Left renal pelvis (tissue), 4 donors: Measurements from ENCODE around the gene C19orf25. TPM values are rescaled to one million over a fixed set of nuclear protein-coding genes. Genes with fewer than 3 reads are reported as not detected.
"Not testable (repeated sequence)": the region's sequence is repeated elsewhere in the genome, so short reads cannot be mapped to it uniquely, and the experiment has no call there.

Source experiments
- DNase-seq, 4 donors: peaks; one replicate each; pipeline ENCODE4 v3.0.0-alpha.2; 2013; ENCODE audit warnings: low read depth in 4 of 4, low spot score in 3 of 4
- polyA plus RNA-seq, 4 donors: library from polyadenylated mRNA; unstranded; fragments of 120-200 nt; gene quantifications; one replicate each; pipeline ENCODE4 v1.2.1, GENCODE V29; 2013; ENCODE audit not compliant: insufficient read length in 4 of 4

Gene C19orf25
- polyA plus RNA-seq = 10 to 100 TPM; 16.5 to 37.0 (median 21.9) TPM

DNA sequence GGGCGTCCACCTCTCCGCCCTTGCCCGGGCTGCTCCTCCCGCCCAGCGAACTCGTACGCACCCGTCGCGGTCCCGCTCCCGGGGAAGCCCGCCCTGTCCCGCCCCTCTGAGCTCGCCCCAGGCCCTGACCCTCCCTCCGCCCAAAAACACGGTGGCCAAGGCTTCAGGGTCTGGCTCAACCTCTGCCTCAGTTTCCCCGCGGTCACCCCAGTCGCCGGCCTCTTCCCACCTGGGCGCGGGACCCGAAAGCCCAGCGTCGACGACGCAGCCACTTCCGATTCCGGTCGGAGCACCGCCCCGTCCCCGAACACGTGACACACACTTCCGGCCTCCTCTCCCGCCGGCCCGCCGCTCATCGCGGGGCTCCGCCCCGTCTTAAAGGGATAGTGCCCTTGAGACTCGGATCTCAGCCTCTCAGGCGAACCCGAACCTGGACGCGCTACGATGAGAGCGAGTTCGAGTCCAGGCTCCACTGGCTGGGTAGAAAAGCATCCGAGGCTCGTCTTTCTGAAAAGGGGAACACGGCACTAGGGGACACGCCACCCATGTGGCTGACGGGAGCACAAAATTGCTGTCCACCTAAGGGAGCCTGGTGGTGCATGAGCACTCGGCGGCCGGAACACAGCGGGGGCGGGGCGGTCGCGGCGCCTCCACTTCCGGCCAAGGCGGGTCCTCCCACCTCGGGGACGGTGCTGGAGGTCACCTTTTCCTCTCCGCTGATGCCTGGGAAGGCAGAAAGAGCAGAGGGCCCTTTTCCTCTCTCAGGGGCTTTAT lies at the start of gene C19orf25:
TSS of gene C19orf25 (minus strand) at position 282 of the 774 bp plus-strand sequence. CDS start 312 bp downstream, outside the sequence.
- peak; percentile 80 to 86 (median 82) for DNase-seq

DNA sequence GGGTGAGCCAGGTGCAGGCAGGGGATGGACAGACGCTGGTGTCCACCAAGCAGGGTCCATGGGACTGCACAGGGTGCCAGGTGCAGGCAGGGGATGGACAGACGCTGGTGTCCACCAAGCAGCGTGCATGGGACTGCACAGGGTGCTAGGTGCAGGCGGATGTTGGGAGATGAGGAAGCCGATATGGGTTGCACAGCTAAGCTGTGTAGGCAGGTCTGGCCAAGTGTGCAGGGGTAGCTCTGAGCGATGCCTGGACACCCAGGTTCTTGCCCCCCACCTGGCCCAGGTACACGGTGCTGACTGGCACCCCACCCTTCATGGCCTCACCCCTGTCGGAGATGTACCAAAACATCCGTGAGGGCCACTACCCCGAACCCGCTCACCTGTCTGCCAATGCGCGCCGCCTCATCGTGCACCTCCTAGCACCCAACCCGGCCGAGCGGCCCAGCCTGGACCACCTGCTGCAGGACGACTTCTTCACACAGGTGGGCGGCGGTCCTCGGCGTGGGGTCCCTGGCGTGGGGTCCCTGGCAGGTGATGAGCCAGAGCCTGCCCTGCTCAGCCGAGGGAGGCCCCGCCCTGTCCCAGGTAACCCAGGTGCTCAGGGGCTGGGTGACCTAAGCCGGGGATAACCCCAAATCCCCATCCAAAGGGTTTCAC lies 48.8 kb upstream of the C19orf25 start:
- DNase-seq = no peak

DNA sequence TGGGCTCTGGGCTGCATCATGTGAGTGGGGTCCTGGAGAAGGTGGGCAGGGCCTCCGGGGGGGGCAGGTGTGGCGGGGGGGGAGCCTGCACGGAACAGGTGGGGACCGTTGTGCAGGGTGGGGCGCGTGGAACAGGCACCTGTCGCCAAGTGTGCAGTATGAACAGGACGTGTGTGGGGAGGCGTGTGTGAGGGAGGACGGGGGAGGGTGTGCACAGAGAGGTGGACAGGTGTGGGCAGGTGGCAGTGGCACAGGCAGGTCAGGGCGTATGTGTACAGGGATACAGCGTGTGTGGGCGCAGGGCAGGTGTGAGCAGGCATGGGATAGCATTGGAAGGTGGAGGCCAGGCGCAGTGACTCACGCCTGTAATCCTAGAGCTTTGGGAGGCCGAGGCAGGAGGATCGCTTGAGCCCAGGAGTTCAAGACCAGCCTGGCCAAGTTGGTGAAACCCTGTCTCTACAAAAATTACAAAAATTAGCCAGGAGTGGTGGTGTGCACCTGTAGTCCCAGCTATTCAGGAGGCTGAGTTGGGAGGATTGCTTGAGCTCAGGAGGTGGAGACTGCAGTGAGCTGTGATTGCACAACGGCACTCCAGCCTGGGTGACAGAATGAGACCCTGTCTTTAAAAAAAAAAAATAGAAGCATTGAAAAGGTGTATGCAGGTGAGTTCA lies 48.1 kb upstream of the C19orf25 start:
- no peak for DNase-seq

DNA sequence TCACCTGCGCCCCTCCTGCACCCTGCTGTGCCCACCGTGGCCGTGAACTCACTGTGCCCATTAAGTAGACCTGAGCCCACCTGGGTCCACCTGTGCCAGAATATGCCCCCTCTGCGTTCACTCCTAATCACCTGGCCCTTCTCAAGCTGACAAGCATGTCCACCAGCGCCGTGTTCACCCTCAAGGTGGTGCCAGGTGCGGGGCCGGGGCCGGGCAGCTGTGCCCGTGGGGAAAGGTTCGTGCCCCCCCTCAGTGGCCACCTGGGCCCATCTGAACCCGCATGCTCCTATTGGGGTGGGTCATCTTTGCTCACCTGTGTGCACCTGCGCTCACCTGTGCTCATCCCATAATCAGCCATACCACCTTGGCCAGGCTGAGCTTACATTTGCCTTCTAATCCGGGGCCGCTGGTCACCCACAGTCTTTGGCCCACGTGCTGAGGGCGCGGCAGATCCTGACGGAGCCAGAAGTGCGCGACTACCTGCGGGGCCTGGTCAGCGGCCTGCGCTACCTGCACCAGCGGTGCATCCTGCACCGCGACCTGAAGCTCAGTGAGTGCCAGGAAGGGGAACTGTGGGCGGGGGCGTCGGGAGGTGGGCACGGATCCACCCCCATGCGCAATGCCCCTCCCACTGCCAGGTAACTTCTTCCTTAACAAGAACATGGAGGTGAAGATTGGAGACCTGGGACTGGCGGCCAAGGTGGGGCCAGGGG lies 47.2 kb upstream of the C19orf25 start:
- no peak for DNase-seq

DNA sequence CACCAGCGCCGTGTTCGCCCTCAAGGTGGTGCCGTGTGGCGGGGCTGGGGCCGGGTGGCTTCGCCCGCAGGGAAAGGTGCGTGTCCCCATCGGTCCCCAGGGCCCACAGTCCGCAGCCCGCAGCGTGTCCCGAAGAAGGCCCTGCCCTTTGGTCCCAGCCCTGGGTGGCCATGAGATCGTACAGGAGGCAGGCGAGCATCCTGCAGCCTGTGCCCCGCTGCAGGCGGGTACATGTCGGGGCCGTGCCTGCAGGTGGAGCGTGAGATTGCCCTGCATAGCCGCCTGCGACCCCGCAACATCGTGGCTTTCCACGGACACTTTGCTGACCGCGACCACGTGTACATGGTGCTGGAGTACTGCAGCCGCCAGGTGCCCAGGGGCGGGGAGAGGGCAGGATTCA lies 46.3 kb upstream of the C19orf25 start:
- no peak for DNase-seq

DNA sequence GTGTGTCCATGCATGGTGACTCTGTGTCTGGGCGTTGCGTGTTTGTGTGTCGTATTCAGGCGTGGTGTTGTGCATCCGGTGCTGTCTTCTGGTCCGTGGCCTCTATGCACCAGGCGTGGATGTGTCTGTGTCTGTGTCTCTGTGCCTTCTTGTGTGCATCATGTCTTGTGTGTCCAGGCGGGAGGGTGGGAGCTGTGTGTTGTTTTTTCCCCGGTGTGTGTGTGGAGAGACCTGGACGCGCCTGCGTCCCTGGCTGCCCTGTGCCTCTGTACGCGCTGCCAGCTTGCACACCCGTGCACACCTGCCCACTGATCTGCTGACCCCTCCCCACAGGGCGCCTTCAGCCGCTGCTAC lies 45.9 kb upstream of the C19orf25 start:
- no peak for DNase-seq

DNA sequence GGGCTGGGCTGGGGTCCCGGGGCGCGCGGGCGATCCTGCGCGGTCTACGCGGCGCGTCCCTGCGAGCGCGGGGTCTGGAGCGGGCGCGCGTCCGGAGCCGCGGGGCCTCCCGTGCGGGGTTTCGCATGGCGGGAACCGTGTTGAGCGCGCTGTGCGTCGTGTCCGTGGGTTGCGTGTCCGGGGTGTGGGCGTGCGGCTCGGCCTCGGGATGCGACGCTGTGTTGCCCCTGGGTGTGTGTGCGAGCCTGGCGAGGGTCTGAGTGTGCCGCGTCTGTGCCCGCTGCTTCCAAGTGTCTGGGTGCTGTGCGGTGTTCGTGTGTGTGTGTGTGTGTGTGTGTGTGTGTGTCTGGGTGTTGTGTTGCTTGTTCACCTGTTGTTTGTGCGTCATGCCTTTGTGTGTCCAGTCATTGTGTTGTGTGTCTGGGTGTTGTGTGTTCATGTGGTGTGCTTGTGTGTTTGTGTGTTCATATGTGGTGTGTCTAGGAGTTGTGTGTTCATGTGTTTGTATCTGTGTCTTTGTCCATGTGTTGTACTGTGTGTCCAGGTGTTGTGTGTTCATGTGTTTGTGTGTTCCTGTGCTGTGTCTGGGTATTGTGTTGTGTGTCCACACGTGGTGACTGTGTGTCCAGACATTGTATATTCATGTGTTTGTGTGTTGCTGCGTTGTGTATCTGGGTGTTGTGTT lies 45.4 kb upstream of the C19orf25 start:
- DNase-seq = no peak

DNA sequence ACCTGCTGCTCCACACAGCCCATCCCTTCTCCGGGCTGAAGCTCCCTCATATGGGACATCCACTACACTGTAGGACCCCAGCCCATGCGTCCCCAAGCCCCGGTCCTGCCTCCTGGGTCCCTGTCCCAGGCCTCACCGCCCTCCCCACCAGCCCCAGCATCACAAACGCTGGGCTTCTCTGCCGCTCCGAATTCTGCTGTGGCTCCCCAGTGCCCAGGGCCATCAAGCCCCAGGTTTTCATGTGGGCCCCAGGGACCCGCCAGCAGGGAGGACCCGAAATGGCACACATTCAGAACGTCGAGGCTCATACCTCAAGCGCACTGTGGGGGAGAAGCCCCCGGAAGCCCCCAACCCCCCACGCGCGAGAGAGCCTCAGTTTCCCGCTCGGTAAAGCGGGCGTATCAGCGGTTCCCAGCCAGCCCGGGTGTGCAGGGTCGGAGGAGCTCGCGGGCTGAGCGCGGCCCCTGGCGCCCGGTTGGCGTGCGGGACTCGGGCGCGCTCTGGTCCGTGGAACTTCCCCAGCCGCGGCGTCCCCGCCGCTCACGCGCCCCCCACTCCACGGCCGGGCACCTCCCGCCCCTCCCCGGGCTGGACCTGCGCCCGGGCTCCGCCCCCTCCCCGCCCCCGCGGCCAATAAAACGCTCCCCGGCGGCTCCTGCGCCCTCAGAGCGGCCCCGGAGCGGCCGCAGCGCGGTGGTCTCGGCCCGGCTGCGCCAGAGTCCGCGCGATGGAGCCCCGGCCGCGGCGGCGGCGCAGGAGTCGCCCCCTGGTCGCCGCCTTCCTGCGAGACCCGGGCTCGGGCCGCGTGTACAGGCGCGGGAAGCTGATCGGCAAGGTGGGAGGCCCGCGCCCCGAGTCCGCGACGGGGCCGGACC lies 44.6 kb upstream of the C19orf25 start, which contains the start of gene PLK5:
TSS of gene PLK5 (plus strand) at position 666 of the 875 bp plus-strand sequence. CDS start 2,920 bp downstream, outside the sequence.
- no peak for DNase-seq

DNA sequence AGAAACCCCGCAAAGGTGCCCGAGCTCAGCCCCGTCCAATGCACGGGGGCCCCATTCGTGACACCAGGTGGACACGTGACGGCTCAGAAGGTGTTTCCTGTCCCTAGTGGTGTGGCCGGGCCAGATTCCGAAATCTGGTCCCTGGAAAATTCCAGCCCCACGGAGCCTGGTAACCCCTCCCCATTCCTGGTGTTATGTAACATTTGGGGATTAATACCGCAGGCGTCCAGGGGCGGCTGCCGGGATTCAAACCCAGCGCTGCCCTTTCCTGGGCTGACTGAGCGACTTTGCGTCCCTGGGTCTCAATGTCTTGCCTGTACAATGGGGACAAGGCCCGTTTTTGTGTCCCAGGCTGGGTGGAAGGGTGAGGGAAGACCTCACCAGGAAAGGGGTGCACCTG lies 43.8 kb upstream of the C19orf25 start:
- no peak for DNase-seq

DNA sequence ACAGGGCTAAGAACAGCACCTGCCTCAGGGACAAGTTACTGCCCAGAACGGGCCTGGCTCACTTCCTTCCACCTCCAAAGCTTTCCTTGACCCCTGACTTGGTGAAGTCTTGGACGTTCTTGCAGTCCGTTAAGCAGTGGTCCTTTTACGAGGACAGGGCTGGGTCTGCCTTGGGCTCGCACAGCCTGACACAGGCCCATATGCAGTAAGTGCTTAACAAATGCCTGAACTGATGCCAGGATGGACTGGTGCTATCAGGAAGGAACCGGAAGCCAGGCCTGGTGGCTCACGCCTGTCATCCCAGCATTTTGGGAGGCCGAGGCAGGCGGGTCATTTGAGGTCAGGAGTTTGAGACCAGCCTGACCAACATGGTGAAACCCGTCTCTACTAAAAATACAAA lies 43.0 kb upstream of the C19orf25 start:
- DNase-seq = no peak

DNA sequence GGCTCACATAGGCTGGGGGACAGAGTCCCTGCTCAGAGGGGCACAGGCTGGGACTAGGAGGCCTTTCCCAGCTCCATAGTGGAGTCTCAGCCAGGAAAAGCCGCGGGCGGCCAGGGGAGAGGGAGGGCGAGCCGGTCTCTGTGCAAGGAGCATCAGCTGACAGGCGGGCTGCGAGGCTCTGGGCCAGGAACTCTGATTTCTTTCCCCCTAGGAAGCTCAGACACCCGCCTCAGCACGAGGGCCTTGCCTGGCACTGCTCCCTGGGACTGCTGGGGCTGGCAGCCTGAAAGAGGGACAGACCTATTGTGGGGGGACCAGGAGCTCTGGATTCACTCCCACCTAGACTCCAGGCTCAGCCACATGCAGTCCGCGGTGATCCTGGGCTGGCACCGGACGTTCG lies 42.6 kb upstream of the C19orf25 start:
- no peak for DNase-seq

DNA sequence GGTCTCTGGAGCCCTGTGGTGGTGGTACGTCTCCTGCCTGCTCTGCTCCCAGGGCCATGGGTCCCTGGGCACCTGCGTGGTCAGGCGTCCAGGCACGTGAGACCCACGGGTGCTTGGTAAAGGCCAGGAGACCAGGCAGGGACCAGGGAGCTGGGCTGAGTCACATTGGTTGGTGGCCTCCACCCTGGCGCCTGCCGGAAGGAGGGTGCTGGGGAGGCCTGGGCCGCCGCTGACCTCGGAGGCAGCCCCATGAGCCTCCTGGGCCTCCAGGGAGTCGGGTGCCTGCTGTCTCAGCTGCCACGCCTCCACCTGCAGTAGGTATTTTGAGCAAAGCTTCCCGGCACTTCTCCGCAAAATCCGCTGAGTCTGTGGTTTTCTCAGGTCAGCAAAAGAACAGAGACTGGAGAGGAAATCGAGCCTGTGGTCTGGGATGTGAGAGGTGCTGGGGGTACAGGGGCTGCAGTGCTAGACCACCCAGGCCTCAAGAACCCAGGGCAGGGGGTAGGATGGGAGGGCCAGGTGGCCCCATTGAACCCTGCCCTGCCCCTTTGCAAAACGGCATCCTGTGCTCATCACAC lies 41.3 kb upstream of the C19orf25 start:
- no peak for DNase-seq

DNA sequence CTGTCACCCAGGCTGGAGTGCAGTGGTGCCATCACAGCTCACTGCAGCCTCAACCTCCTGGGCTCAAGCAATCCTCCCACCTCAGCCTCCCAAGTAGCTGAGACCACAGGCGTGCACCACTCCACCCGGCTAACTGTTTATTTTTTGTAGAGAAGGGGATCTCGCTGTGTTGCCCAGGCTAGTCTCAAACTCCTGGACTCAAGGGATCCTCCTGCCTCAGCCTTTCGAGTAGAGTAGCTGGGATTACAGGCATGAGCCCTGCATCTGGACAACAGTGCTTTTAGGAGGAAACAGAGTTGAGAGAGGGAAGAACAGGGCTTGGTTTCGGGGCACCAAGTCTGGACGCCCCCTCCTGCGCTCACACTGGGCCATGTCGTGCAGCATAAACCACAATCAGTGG lies 40.8 kb upstream of the C19orf25 start:
- not testable (repeated sequence) for DNase-seq

DNA sequence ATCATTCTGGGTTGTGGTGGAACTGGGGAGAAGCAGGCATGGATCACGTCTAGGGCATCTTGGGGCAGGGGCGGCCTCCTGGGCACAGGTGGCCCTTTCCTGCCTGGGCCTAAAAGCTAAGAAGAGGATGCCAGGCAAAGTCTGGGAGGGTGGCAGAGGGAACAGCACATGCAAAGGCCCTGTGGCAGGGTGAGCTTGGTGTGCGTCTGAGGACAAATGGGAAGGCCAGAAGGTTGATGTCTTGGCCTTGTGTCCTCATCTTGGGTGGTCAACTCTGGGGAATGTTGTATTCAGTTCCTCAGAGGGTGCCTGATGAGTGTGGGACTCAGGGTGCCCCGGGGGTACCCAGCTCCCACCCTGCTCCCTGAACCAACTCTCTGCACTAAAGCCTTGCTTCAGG lies 39.5 kb upstream of the C19orf25 start:
- DNase-seq = no peak

DNA sequence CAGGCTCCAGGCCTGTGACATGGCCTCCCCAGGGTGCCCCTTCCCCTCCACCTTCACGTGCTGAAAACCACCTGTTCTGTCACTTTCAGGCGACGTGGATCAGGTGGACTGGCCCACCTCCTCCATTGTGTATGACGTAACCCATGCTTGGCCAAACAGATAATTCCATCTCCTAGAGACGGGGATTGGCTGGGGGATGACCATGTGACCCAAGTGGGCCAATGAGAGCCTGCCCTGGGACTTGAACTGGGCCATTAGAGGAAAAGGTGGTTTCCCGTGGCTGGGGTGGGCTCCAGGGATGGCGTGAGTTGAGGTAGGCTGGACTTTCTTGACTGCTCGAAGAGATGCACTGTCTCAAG lies 37.4 kb upstream of the C19orf25 start:
- DNase-seq = no peak

DNA sequence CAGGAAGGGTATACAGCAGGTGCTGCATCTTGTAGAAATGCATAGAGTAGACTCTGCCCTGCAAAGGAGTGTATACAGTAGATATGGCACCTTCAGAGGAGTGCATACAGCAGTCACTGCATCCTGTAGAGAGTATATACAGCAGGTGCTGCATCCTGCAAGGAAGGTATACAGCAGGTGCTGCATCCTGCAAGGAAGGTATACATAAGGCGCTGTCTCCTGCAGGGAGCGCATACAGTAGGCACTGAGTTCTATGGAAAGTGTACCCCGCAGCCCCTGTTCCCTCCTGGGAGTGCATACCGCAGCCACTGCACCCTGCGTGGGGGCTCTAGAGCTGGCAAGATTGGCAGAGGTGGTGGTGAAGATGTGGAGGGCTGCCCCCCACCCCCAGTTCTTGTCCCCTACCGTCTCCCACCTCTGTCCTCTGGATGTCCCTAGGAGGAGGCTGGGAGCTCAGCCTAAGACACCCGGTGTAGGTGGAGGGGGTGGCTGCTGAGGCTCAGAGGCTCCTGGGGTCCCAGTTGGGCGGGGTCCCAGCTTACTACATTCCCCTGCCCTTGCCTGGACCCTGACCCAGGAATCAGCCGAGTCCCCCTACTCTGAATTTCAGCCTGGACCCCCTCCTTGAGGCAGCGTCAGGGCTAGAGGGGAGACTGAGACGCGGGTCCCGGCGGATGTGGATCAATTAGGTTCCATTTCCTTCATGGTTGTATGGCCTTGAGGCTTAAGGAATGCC lies 36.1 kb upstream of the C19orf25 start:
- DNase-seq = no peak

DNA sequence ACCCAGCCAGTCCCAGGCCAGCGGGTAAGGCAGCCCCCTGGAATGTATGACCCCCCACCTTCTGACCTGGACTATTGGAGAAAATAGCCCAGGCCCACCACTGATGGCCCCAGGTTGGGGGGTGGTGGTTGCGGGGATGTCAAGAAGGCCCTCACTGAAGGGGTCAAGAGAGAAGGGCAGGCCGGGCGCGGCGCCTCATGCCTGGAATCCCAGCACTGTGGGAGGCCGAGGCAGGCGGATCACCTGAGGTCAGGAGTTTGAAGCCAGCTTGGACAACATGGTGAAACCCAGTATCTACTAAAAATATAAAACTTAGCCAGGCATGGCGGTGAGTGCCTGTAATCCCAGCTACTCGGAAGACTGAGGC lies 35.3 kb upstream of the C19orf25 start:
- no peak for DNase-seq

DNA sequence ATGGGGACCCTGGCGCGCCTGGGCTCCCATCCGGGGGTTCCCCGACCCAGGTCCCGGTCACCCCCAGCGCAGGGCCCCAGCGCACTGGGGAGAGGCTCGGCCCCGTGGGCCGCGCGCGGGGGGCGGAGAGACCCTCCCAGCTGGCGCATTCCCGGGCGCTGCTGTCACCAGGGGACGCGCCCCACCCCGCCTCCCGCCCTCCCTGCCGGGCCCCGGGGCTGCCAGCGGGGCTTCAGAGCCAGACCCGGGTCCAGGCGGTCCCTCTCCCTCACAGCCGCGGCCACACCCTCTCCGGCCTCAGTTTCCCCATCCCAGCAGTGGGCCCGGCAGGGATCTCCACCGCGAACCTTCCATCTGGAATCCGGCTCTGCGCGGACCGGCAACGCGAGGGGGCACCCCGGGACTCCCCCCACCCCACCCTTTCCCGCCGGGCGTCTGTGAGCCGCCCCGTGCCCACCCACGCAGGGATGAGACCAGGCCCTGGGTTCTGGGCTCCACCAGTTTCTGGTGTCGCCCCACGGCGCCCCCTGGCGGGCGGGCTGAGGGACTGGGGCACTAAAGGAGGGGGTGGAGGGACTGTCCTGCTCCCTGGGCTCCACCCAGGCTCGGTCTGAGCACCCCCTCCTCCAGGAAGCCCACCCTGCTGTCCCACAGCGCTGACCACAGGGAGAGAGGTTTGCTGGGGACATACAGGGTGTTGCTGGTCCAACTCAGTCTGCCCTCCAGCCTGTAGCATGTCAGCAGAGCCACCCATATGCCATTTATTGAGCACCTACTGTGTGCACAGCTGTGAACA lies 34.7 kb upstream of the C19orf25 start:
- DNase-seq = no peak
